ENCODE measurements around the gene SLC22A8. TPM values are rescaled to one million over a fixed set of nuclear protein-coding genes. Genes with fewer than 3 reads are reported as not detected.
"Not testable (repeated sequence)": the region's sequence is repeated elsewhere in the genome, so short reads cannot be mapped to it uniquely, and the experiment has no call there.

The SLC22A8 gene
- not detected in 2 replicates for total RNA-seq

GRCh38 chr11:63015521-63016215, at the start of gene SLC22A8:
TSS of gene SLC22A8 (minus strand) at chr11:63015841. CDS start at chr11:63014958, 883 bp downstream.
- DNase-seq (ENCODE audit: low read depth) (no peak), FAIRE-seq (no peak)
- no peak within 1 kb of the TSS for H3K4me3 ChIP-seq (ENCODE audit: low read depth, low read length)
- no peaks in the 10 kb centered on the region for H3K36me3 ChIP-seq (ENCODE audit: control insufficient read depth, insufficient read depth, low read length)
- peaks cover 1% of the 10 kb centered on the region for H3K27me3 ChIP-seq (ENCODE audit: control insufficient read depth, insufficient read depth, low read length)
- no peak for TF ChIP-seq CTCF (IDR thresholded peaks at IDR 0.05; ENCODE audit: insufficient read depth, low read length, severe bottlenecking)

- not testable (repeated sequence) for H3K27me3 ChIP-seq (ENCODE audit: control insufficient read depth, insufficient read depth, low read length); FAIRE-seq; H3K4me3 ChIP-seq (ENCODE audit: low read depth, low read length)
Observed at GRCh38 chr11:63046203-63046602, 30.6 kb upstream of the SLC22A8 start.

GRCh38 chr11:63042596-63042995, 27.0 kb upstream of the SLC22A8 start:
- Histone ChIP-seq H3K36me3 (ENCODE audit: control insufficient read depth, insufficient read depth, low read length) (no peaks in the 10 kb centered on the region), H3K27me3 (ENCODE audit: control insufficient read depth, insufficient read depth, low read length) (no peaks in the 10 kb centered on the region), H3K4me3 (ENCODE audit: low read depth, low read length) (no peak overlapping the region)
- FAIRE-seq (no peak), DNase-seq (ENCODE audit: low read depth) (no peak)
- no peak for TF ChIP-seq CTCF (IDR thresholded peaks at IDR 0.05; ENCODE audit: insufficient read depth, low read length, severe bottlenecking)

More at GRCh38 chr11:63046203-63046602, 30.6 kb upstream of the SLC22A8 start:
- not testable (repeated sequence) for DNase-seq (ENCODE audit: low read depth); H3K36me3 ChIP-seq (ENCODE audit: control insufficient read depth, insufficient read depth, low read length)

- Histone ChIP-seq H3K36me3 (ENCODE audit: control insufficient read depth, insufficient read depth, low read length) (no peaks in the 10 kb centered on the region), H3K4me3 (ENCODE audit: low read depth, low read length) (no peak overlapping the region), H3K27me3 (ENCODE audit: control insufficient read depth, insufficient read depth, low read length) (no peaks in the 10 kb centered on the region)
- no peak for TF ChIP-seq CTCF (IDR thresholded peaks at IDR 0.05; ENCODE audit: insufficient read depth, low read length, severe bottlenecking)
- FAIRE-seq (no peak), DNase-seq (ENCODE audit: low read depth) (no peak)
Observed at GRCh38 chr11:63032457-63032856, 16.8 kb upstream of the SLC22A8 start.

GRCh38 chr11:63023841-63024648, 8.4 kb upstream of the SLC22A8 start:
- TF ChIP-seq CTCF (IDR thresholded peaks at IDR 0.05; ENCODE audit: insufficient read depth, low read length, severe bottlenecking), result peak; percentile 92

GRCh38 chr11:63023222-63023814, 7.7 kb upstream of the SLC22A8 start:
- no peak for FAIRE-seq

More at GRCh38 chr11:63023841-63024648, 8.4 kb upstream of the SLC22A8 start:
- Histone ChIP-seq H3K27me3 (ENCODE audit: control insufficient read depth, insufficient read depth, low read length) (no peaks in the 10 kb centered on the region), H3K36me3 (ENCODE audit: control insufficient read depth, insufficient read depth, low read length) (no peaks in the 10 kb centered on the region), H3K4me3 (ENCODE audit: low read depth, low read length) (no peak overlapping the region)
- DNase-seq (ENCODE audit: low read depth), result peak; percentile 39
- FAIRE-seq, result no peak

More at GRCh38 chr11:63023222-63023814, 7.7 kb upstream of the SLC22A8 start:
- Histone ChIP-seq H3K4me3 (ENCODE audit: low read depth, low read length) (no peak overlapping the region), H3K36me3 (ENCODE audit: control insufficient read depth, insufficient read depth, low read length) (no peaks in the 10 kb centered on the region), H3K27me3 (ENCODE audit: control insufficient read depth, insufficient read depth, low read length) (no peaks in the 10 kb centered on the region)
- DNase-seq (ENCODE audit: low read depth), result no peak
- no peak for TF ChIP-seq CTCF (IDR thresholded peaks at IDR 0.05; ENCODE audit: insufficient read depth, low read length, severe bottlenecking)

All from bronchial epithelial cell (primary cell).